ENCODE data around the gene NIPAL4.

Gene NIPAL4

GRCh38 chr5:157502143-157502647, 42.2 kb downstream of the NIPAL4 start:
- no peak for DNase-seq (ENCODE audit: low read depth, low spot score)
- H3K9me3 ChIP-seq (ENCODE audit: control insufficient read depth, insufficient read depth, low read length): no peaks in the 10 kb centered on the region
- no peaks in the 10 kb centered on the region for H3K4me1 ChIP-seq (ENCODE audit: control insufficient read depth, insufficient read depth, low read length)
- 0 out of 2 replicates have a peak, but pooled peaks cover 7% of the 10 kb centered on the region for H3K36me3 ChIP-seq (ENCODE audit: control insufficient read depth, insufficient read depth, low read length)
- H3K27ac ChIP-seq (ENCODE audit: low read length): no peak overlapping the region
- H3K27me3 ChIP-seq (ENCODE audit: control insufficient read depth, insufficient read depth, low read length): no peaks in the 10 kb centered on the region
- no peak overlapping the region for H3K4me3 ChIP-seq (ENCODE audit: low read length)
- no CpG with 5 or more reads among the region's 8 CpGs for WGBS (ENCODE audit: insufficient coverage, insufficient read length)

- no peak overlapping the region for H3K27ac ChIP-seq (ENCODE audit: low read length)
These were observed 44.0 kb downstream of the NIPAL4 start for GRCh38 chr5:157504053-157504452.

GRCh38 chr5:157505496-157505895, 45.5 kb downstream of the NIPAL4 start:
- no peaks in the 10 kb centered on the region for H3K27me3 ChIP-seq (ENCODE audit: control insufficient read depth, insufficient read depth, low read length)
- no peaks in the 10 kb centered on the region for H3K4me1 ChIP-seq (ENCODE audit: control insufficient read depth, insufficient read depth, low read length)
- 0 out of 2 replicates have a peak, but pooled peaks cover 10% of the 10 kb centered on the region for H3K36me3 ChIP-seq (ENCODE audit: control insufficient read depth, insufficient read depth, low read length)
- H3K4me3 ChIP-seq (ENCODE audit: low read length): no peak overlapping the region
- H3K9me3 ChIP-seq (ENCODE audit: control insufficient read depth, insufficient read depth, low read length): no peaks in the 10 kb centered on the region
- DNase-seq (ENCODE audit: low read depth, low spot score): no peak
- no peak overlapping the region for H3K27ac ChIP-seq (ENCODE audit: low read length)
- WGBS (ENCODE audit: insufficient coverage, insufficient read length): no CpG with 5 or more reads among the region's 6 CpGs

More at GRCh38 chr5:157504053-157504452, 44.0 kb downstream of the NIPAL4 start:
- no peak for DNase-seq (ENCODE audit: low read depth, low spot score)
- 0 out of 2 replicates have a peak, but pooled peaks cover 10% of the 10 kb centered on the region for H3K36me3 ChIP-seq (ENCODE audit: control insufficient read depth, insufficient read depth, low read length)
- no CpG with 5 or more reads among the region's 8 CpGs for WGBS (ENCODE audit: insufficient coverage, insufficient read length)
- no peaks in the 10 kb centered on the region for H3K4me1 ChIP-seq (ENCODE audit: control insufficient read depth, insufficient read depth, low read length)
- no peaks in the 10 kb centered on the region for H3K9me3 ChIP-seq (ENCODE audit: control insufficient read depth, insufficient read depth, low read length)
- no peaks in the 10 kb centered on the region for H3K27me3 ChIP-seq (ENCODE audit: control insufficient read depth, insufficient read depth, low read length)
- H3K4me3 ChIP-seq (ENCODE audit: low read length): no peak overlapping the region

GRCh38 chr5:157506066-157506590, 46.1 kb downstream of the NIPAL4 start:
- no peak overlapping the region for H3K27ac ChIP-seq (ENCODE audit: low read length)
- H3K4me3 ChIP-seq (ENCODE audit: low read length): no peak overlapping the region
- no CpG with 5 or more reads among the region's 3 CpGs for WGBS (ENCODE audit: insufficient coverage, insufficient read length)
- no peak for DNase-seq (ENCODE audit: low read depth, low spot score)
- H3K27me3 ChIP-seq (ENCODE audit: control insufficient read depth, insufficient read depth, low read length): no peaks in the 10 kb centered on the region
- 0 out of 2 replicates have a peak, but pooled peaks cover 8% of the 10 kb centered on the region for H3K36me3 ChIP-seq (ENCODE audit: control insufficient read depth, insufficient read depth, low read length)
- no peaks in the 10 kb centered on the region for H3K9me3 ChIP-seq (ENCODE audit: control insufficient read depth, insufficient read depth, low read length)
- no peaks in the 10 kb centered on the region for H3K4me1 ChIP-seq (ENCODE audit: control insufficient read depth, insufficient read depth, low read length)

- Histone ChIP-seq H3K27ac (ENCODE audit: low read length) (no peak overlapping the region), H3K4me3 (ENCODE audit: low read length) (no peak overlapping the region), H3K9me3 (ENCODE audit: control insufficient read depth, insufficient read depth, low read length) (no peaks in the 10 kb centered on the region), H3K36me3 (ENCODE audit: control insufficient read depth, insufficient read depth, low read length) (0 out of 2 replicates have a peak, but pooled peaks cover 8% of the 10 kb centered on the region), H3K27me3 (ENCODE audit: control insufficient read depth, insufficient read depth, low read length) (no peaks in the 10 kb centered on the region), H3K4me1 (ENCODE audit: control insufficient read depth, insufficient read depth, low read length) (no peaks in the 10 kb centered on the region)
- DNase-seq (ENCODE audit: low read depth, low spot score): no peak
- no CpG with 5 or more reads among the region's 14 CpGs for WGBS (ENCODE audit: insufficient coverage, insufficient read length)
These were observed 47.2 kb downstream of the NIPAL4 start for GRCh38 chr5:157506981-157507780.

GRCh38 chr5:157509093-157509492, 49.1 kb downstream of the NIPAL4 start:
- DNase-seq (ENCODE audit: low read depth, low spot score): no peak
- no peaks in the 10 kb centered on the region for H3K27me3 ChIP-seq (ENCODE audit: control insufficient read depth, insufficient read depth, low read length)
- 0 out of 2 replicates have a peak, but pooled peaks cover 8% of the 10 kb centered on the region for H3K36me3 ChIP-seq (ENCODE audit: control insufficient read depth, insufficient read depth, low read length)
- no peak overlapping the region for H3K27ac ChIP-seq (ENCODE audit: low read length)
- no peaks in the 10 kb centered on the region for H3K9me3 ChIP-seq (ENCODE audit: control insufficient read depth, insufficient read depth, low read length)
- H3K4me3 ChIP-seq (ENCODE audit: low read length): no peak overlapping the region
- H3K4me1 ChIP-seq (ENCODE audit: control insufficient read depth, insufficient read depth, low read length): no peaks in the 10 kb centered on the region
- no CpG with 5 or more reads among the region's 9 CpGs for WGBS (ENCODE audit: insufficient coverage, insufficient read length)

- no peak overlapping the region for H3K27ac ChIP-seq (ENCODE audit: low read length)
- H3K36me3 ChIP-seq (ENCODE audit: control insufficient read depth, insufficient read depth, low read length): 0 out of 2 replicates have a peak, but pooled peaks cover 8% of the 10 kb centered on the region
- no peaks in the 10 kb centered on the region for H3K9me3 ChIP-seq (ENCODE audit: control insufficient read depth, insufficient read depth, low read length)
- H3K4me1 ChIP-seq (ENCODE audit: control insufficient read depth, insufficient read depth, low read length): no peaks in the 10 kb centered on the region
- DNase-seq (ENCODE audit: low read depth, low spot score): no peak
- no peaks in the 10 kb centered on the region for H3K27me3 ChIP-seq (ENCODE audit: control insufficient read depth, insufficient read depth, low read length)
- H3K4me3 ChIP-seq (ENCODE audit: low read length): no peak overlapping the region
These were observed 49.6 kb downstream of the NIPAL4 start for GRCh38 chr5:157509587-157509986.

GRCh38 chr5:157510682-157511081, 50.7 kb downstream of the NIPAL4 start:
- WGBS (ENCODE audit: insufficient coverage, insufficient read length): no CpG with 5 or more reads among the region's 5 CpGs
- H3K36me3 ChIP-seq (ENCODE audit: control insufficient read depth, insufficient read depth, low read length): 0 out of 2 replicates have a peak, but pooled peaks cover 6% of the 10 kb centered on the region
- H3K4me1 ChIP-seq (ENCODE audit: control insufficient read depth, insufficient read depth, low read length): no peaks in the 10 kb centered on the region
- no peaks in the 10 kb centered on the region for H3K9me3 ChIP-seq (ENCODE audit: control insufficient read depth, insufficient read depth, low read length)
- DNase-seq (ENCODE audit: low read depth, low spot score): no peak
- H3K27me3 ChIP-seq (ENCODE audit: control insufficient read depth, insufficient read depth, low read length): no peaks in the 10 kb centered on the region
- H3K27ac ChIP-seq (ENCODE audit: low read length): no peak overlapping the region
- H3K4me3 ChIP-seq (ENCODE audit: low read length): no peak overlapping the region

GRCh38 chr5:157511651-157512644, 51.9 kb downstream of the NIPAL4 start:
- WGBS (ENCODE audit: insufficient coverage, insufficient read length): no CpG with 5 or more reads among the region's 9 CpGs
- Histone ChIP-seq H3K4me3 (ENCODE audit: low read length) (no peak overlapping the region), H3K36me3 (ENCODE audit: control insufficient read depth, insufficient read depth, low read length) (0 out of 2 replicates have a peak, but pooled peaks cover 4% of the 10 kb centered on the region), H3K9me3 (ENCODE audit: control insufficient read depth, insufficient read depth, low read length) (no peaks in the 10 kb centered on the region), H3K27me3 (ENCODE audit: control insufficient read depth, insufficient read depth, low read length) (no peaks in the 10 kb centered on the region), H3K27ac (ENCODE audit: low read length) (no peak overlapping the region), H3K4me1 (ENCODE audit: control insufficient read depth, insufficient read depth, low read length) (no peaks in the 10 kb centered on the region)
- no peak for DNase-seq (ENCODE audit: low read depth, low spot score)

- DNase-seq (ENCODE audit: low read depth, low spot score): no peak
- Histone ChIP-seq H3K9me3 (ENCODE audit: control insufficient read depth, insufficient read depth, low read length) (no peaks in the 10 kb centered on the region), H3K4me1 (ENCODE audit: control insufficient read depth, insufficient read depth, low read length) (no peaks in the 10 kb centered on the region), H3K27ac (ENCODE audit: low read length) (no peak overlapping the region), H3K27me3 (ENCODE audit: control insufficient read depth, insufficient read depth, low read length) (no peaks in the 10 kb centered on the region), H3K36me3 (ENCODE audit: control insufficient read depth, insufficient read depth, low read length) (no peaks in the 10 kb centered on the region), H3K4me3 (ENCODE audit: low read length) (no peak overlapping the region)
- WGBS (ENCODE audit: insufficient coverage, insufficient read length): no CpG with 5 or more reads among the region's 8 CpGs
These were observed 53.2 kb downstream of the NIPAL4 start for GRCh38 chr5:157513182-157513581.

All from iPS DF 6.9 (cell line).